Activated CD8-positive, alpha-beta T cell treated with anti-CD3 and anti-CD28 coated beads for 36 hours (primary cell): ENCODE results near the gene CNTN2. TPM values are rescaled to one million over a fixed set of nuclear protein-coding genes. Genes with fewer than 3 reads are reported as not detected.

ENCODE experiments used
- ATAC-seq: fragments of 200-7000 bp; cut with Tn5 transposase; one replicate; pipeline ENCODE4 v1.10.0; 2021; ENCODE audit warnings: mild to moderate bottlenecking, moderate library complexity
- CTCF ChIA-PET: fragments of 350-600 bp; sonication (Branson Sonifier 250); formaldehyde crosslinking; loops from one replicate; lab custom pipeline; 2021; ENCODE audit warnings: antibody characterized with exemption; lab: Charles Lee
- POLR2A ChIA-PET: fragments of 350-600 bp; sonication (Branson Sonifier 250); formaldehyde crosslinking; loops from one replicate; lab custom pipeline; 2021; ENCODE audit warnings: antibody characterized with exemption; lab: Charles Lee
- DNase-seq: peaks from one replicate; pipeline ENCODE4 v3.0.0-alpha.2; 2020
- H3K27ac Mint-ChIP-seq: one replicate; pipeline ENCODE4 v1.8.0; 2021; ENCODE audit warnings: mild to moderate bottlenecking, mixed read lengths
- H3K27me3 Mint-ChIP-seq: one replicate; pipeline ENCODE4 v1.8.0; 2021; ENCODE audit warnings: mixed read lengths
- H3K36me3 Mint-ChIP-seq: one replicate; pipeline ENCODE4 v1.8.0; 2021; ENCODE audit warnings: low read depth, mixed read lengths
- H3K4me1 Mint-ChIP-seq: one replicate; pipeline ENCODE4 v1.8.0; 2021; ENCODE audit warnings: low read depth, mixed read lengths
- H3K4me3 Mint-ChIP-seq: one replicate; pipeline ENCODE4 v1.8.0; 2021; ENCODE audit warnings: mild to moderate bottlenecking, moderate library complexity, mixed read lengths
- H3K9me3 Mint-ChIP-seq: one replicate; pipeline ENCODE4 v1.8.0; 2021; ENCODE audit warnings: mixed read lengths
- CTCF ChIP-seq: fragments of 200-600 bp; IDR thresholded peaks from one replicate; pipeline ENCODE4 v1.8.0; 2022; ENCODE audit warnings: antibody characterized with exemption, mild to moderate bottlenecking
- intact Hi-C: fragments of 100-400 bp; cut with micrococcal nuclease; formaldehyde crosslinking; loops from one replicate; pipeline ENCODE4 v1.10.0; 2022
- total RNA-seq, 2 experiments: library from RNA; stranded (reverse); gene quantifications; one replicate each; pipeline ENCODE4 v1.2.3, GENCODE V29; 2021

Gene CNTN2
- total RNA-seq, 2 experiments from 2014 or later, result not detected

- TF ChIP-seq CTCF, result no peak
- no peak overlapping the region for H3K27ac Mint-ChIP-seq
- H3K27me3 Mint-ChIP-seq, result no peaks in the 10 kb centered on the region
- DNase-seq (no peak), ATAC-seq (no peak)
- H3K9me3 Mint-ChIP-seq, result no peaks in the 10 kb centered on the region
- no peaks in the 10 kb centered on the region for H3K4me1 Mint-ChIP-seq
- ChIA-PET POLR2A (interaction anchor here (0.5 kb wide), 1 partner anchor 60 kb away, joined by 3 read pairs; no protein-coding TSS in a partner anchor), CTCF (interaction anchor here (1.0 to 2.2 kb wide), 2 partner anchors 14 to 66 kb away, joined by 3 to 15 read pairs; no protein-coding TSS in a partner anchor)
- H3K36me3 Mint-ChIP-seq, result no peaks in the 10 kb centered on the region
- no peak overlapping the region for H3K4me3 Mint-ChIP-seq
- intact Hi-C loops, result no loop called here
These were observed 32.7 kb downstream of the CNTN2 start for GRCh38 chr1:205075642-205076155.

DNA sequence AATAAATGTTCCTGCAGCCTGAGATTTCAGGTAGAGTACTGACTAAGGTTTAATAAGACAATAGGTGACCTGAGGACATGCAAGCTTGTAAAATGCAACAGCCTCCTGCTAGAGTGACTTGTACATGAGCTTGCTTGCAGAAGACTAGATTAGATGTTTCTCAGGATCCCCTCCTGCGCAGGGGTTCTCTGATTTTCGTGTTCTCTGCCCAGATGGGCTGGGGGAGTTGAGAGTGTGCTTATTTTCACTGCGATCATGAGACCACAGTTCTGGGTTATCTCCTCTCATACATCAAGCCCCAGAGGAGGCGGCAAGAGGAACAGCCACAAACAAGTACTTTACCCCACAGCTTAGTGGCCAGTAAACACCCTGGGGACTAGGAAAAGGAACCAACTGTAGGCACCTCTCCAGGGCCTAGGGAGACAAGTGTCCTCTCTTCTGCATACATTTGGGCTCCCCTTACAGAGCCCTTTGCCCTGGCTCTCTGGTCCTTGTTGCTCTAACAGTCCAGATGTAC, 33.3 kb downstream of the CNTN2 start:
- no peak for DNase-seq
- ChIA-PET CTCF (interaction anchor here (1.0 to 2.2 kb wide), 2 partner anchors 15 to 65 kb away, joined by 3 to 15 read pairs; no protein-coding TSS in a partner anchor), POLR2A (interaction anchor here (0.5 kb wide), 1 partner anchor 61 kb away, joined by 3 read pairs; no protein-coding TSS in a partner anchor)
- H3K9me3 Mint-ChIP-seq, result no peaks in the 10 kb centered on the region
- peaks cover 2% of the 10 kb centered on the region for H3K36me3 Mint-ChIP-seq
- no peak for ATAC-seq
- TF ChIP-seq CTCF, result no peak
- H3K4me1 Mint-ChIP-seq, result no peaks in the 10 kb centered on the region
- intact Hi-C loops, result no loop called here
- no peak overlapping the region for H3K4me3 Mint-ChIP-seq
- H3K27me3 Mint-ChIP-seq, result no peaks in the 10 kb centered on the region
- H3K27ac Mint-ChIP-seq, result no peak overlapping the region

GRCh38 chr1:205077158-205077933, 34.3 kb downstream of the CNTN2 start:
- ChIA-PET CTCF (interaction anchor here (1.0 to 1.3 kb wide), 2 partner anchors 16 to 88 kb away, joined by 4 to 5 read pairs; no protein-coding TSS in a partner anchor), POLR2A (interaction anchor here (1.2 kb wide), 1 partner anchor 9 kb away, joined by 3 read pairs; no protein-coding TSS in a partner anchor)
- ATAC-seq, result no peak
- peaks cover 2% of the 10 kb centered on the region for H3K36me3 Mint-ChIP-seq
- intact Hi-C loops, result no loop called here
- no peaks in the 10 kb centered on the region for H3K4me1 Mint-ChIP-seq
- TF ChIP-seq CTCF, result no peak
- no peak overlapping the region for H3K27ac Mint-ChIP-seq
- H3K27me3 Mint-ChIP-seq, result no peaks in the 10 kb centered on the region
- DNase-seq, result no peak
- no peak overlapping the region for H3K4me3 Mint-ChIP-seq
- no peaks in the 10 kb centered on the region for H3K9me3 Mint-ChIP-seq

GRCh38 chr1:205077934-205078311, 34.9 kb downstream of the CNTN2 start:
- Mint-ChIP-seq H3K27me3 (no peaks in the 10 kb centered on the region), H3K36me3 (peaks cover 2% of the 10 kb centered on the region), H3K4me3 (no peak overlapping the region), H3K27ac (no peak overlapping the region), H3K4me1 (no peaks in the 10 kb centered on the region), H3K9me3 (no peaks in the 10 kb centered on the region)
- intact Hi-C loops, result no loop called here
- ChIA-PET CTCF (interaction anchor here (1.0 to 1.3 kb wide), 2 partner anchors 16 to 89 kb away, joined by 4 to 5 read pairs; no protein-coding TSS in a partner anchor), POLR2A (interaction anchor here (1.2 kb wide), 1 partner anchor 8 kb away, joined by 3 read pairs; no protein-coding TSS in a partner anchor)
- ATAC-seq (no peak), DNase-seq (no peak)
- no peak for TF ChIP-seq CTCF
